Measurements from ENCODE around the gene TEX38. TPM values are rescaled to one million over a fixed set of nuclear protein-coding genes. Genes with fewer than 3 reads are reported as not detected.

Gene TEX38
- total RNA-seq, 6 donors from 2014 or later: not detected

- no peak overlapping the region for H3K4me3 ChIP-seq
- no peak for TF ChIP-seq EP300 (IDR thresholded peaks at IDR 0.05)
- no peak for TF ChIP-seq POLR2A (IDR thresholded peaks at IDR 0.05)
- TF ChIP-seq CTCF (IDR thresholded peaks at IDR 0.05): no peak
- no peak for TF ChIP-seq POLR2AphosphoS5 (IDR thresholded peaks at IDR 0.05)
- H3K27ac ChIP-seq: no peak overlapping the region
- peaks cover 3 to 62% (median 28%) of the 10 kb centered on the region in 4 donors for H3K36me3 ChIP-seq
- 91 to 95% methylated on average over 1 of the region's 1 CpG for WGBS, 2 donors
- DNase-seq (no peak), ATAC-seq (ENCODE audit: low FRiP score in 2 of 2) (no peak)
- no peaks in the 10 kb centered on the region for H3K4me1 ChIP-seq
- no peaks in the 10 kb centered on the region for H3K9me3 ChIP-seq
- no peaks in the 10 kb centered on the region for H3K27me3 ChIP-seq
These were observed 4.1 kb downstream of the TEX38 start for GRCh38 chr1:46675549-46676314.

GRCh38 chr1:46676531-46676930, 4.9 kb downstream of the TEX38 start:
- WGBS, 2 donors: 92 to 100% methylated on average over 1 of the region's 1 CpG
- no peak for TF ChIP-seq CTCF (IDR thresholded peaks at IDR 0.05)
- no peak for TF ChIP-seq POLR2A (IDR thresholded peaks at IDR 0.05)
- no peak for TF ChIP-seq EP300 (IDR thresholded peaks at IDR 0.05)
- no peak for TF ChIP-seq POLR2AphosphoS5 (IDR thresholded peaks at IDR 0.05)
- Histone ChIP-seq H3K9me3 (no peaks in the 10 kb centered on the region), H3K36me3 (peaks cover 3 to 67% (median 28%) of the 10 kb centered on the region in 4 donors), H3K4me1 (peaks cover 0 to 7% (median 3%) of the 10 kb centered on the region in 4 donors), H3K27ac (no peak overlapping the region), H3K27me3 (no peaks in the 10 kb centered on the region), H3K4me3 (no peak overlapping the region)
- ATAC-seq (ENCODE audit: low FRiP score in 2 of 2): no peak
- DNase-seq: no peak

GRCh38 chr1:46677339-46677738, 5.7 kb downstream of the TEX38 start:
- no peaks in the 10 kb centered on the region for H3K9me3 ChIP-seq
- no peak overlapping the region for H3K27ac ChIP-seq
- ATAC-seq (ENCODE audit: low FRiP score in 2 of 2): no peak
- H3K4me1 ChIP-seq: peaks cover 0 to 14% (median 6%) of the 10 kb centered on the region in 4 donors
- TF ChIP-seq POLR2A (IDR thresholded peaks at IDR 0.05) (no peak), POLR2AphosphoS5 (IDR thresholded peaks at IDR 0.05) (no peak), EP300 (IDR thresholded peaks at IDR 0.05) (no peak), CTCF (IDR thresholded peaks at IDR 0.05) (no peak)
- 100% methylated on average over 1 of the region's 1 CpG for WGBS, 2 donors
- H3K27me3 ChIP-seq: no peaks in the 10 kb centered on the region
- H3K36me3 ChIP-seq: peaks cover 3 to 75% (median 33%) of the 10 kb centered on the region in 4 donors
- no peak for DNase-seq
- H3K4me3 ChIP-seq: no peak overlapping the region

- WGBS, 2 donors: 93 to 96% methylated on average over 6 of the region's 6 CpGs
- ATAC-seq (ENCODE audit: low FRiP score in 2 of 2): no peak
These were observed 8.3 kb downstream of the TEX38 start for GRCh38 chr1:46679789-46680573.

More at GRCh38 chr1:46679789-46680573, 8.3 kb downstream of the TEX38 start:
- TF ChIP-seq EP300 (IDR thresholded peaks at IDR 0.05) (no peak), CTCF (IDR thresholded peaks at IDR 0.05) (no peak), POLR2AphosphoS5 (IDR thresholded peaks at IDR 0.05) (no peak), POLR2A (IDR thresholded peaks at IDR 0.05) (no peak)
- Histone ChIP-seq H3K4me3 (no peak overlapping the region), H3K36me3 (peaks cover 17 to 96% (median 53%) of the 10 kb centered on the region in 4 donors), H3K4me1 (peaks cover 0 to 19% (median 7%) of the 10 kb centered on the region in 4 donors), H3K27me3 (no peaks in the 10 kb centered on the region), H3K27ac (no peak overlapping the region), H3K9me3 (no peaks in the 10 kb centered on the region)
- no peak for DNase-seq
